HepG2 (cell line): ENCODE data around the gene VSIG10L. TPM values are rescaled to one million over a fixed set of nuclear protein-coding genes. Genes with fewer than 3 reads are reported as not detected.
A peak's percentile ranks its signal among the peaks of the same experiment; 100 is the strongest.

Experiments used
- DRAP1 ChIP-seq: IDR thresholded peaks from 2 replicates; pipeline ENCODE4 v1.6.1; 2016; ENCODE audit warnings: missing genetic modification reagents, missing compliant biosample characterization
- E2F2 ChIP-seq: sonication (generic); formaldehyde crosslinking; IDR thresholded peaks from 2 replicates; pipeline ENCODE4 v1.4.0; 2020; ENCODE audit warnings: missing genetic modification reagents, borderline replicate concordance
- HNF1B ChIP-seq: sonication (generic); formaldehyde crosslinking; IDR thresholded peaks from 2 replicates; pipeline ENCODE4 v1.5.1; 2020; ENCODE audit warnings: mild to moderate bottlenecking, moderate library complexity, missing genetic modification reagents
- HOXD1 ChIP-seq: sonication (generic); formaldehyde crosslinking; IDR thresholded peaks from 2 replicates; pipeline ENCODE4 v1.5.0; 2020; ENCODE audit warnings: missing genetic modification reagents
- PATZ1 ChIP-seq: sonication (generic); formaldehyde crosslinking; IDR thresholded peaks from 2 replicates; pipeline ENCODE4 v1.4.0; 2020; ENCODE audit warnings: missing genetic modification reagents
- SALL2 ChIP-seq: sonication (generic); formaldehyde crosslinking; IDR thresholded peaks from 2 replicates; pipeline ENCODE4 v1.8.1; 2023; ENCODE audit warnings: mild to moderate bottlenecking, missing genetic modification reagents, inconsistent platforms
- ZBTB26 ChIP-seq: IDR thresholded peaks from 2 replicates; pipeline ENCODE4 v1.6.1; 2016; ENCODE audit warnings: missing compliant biosample characterization, missing genetic modification reagents, borderline replicate concordance
- ZBTB49 ChIP-seq: sonication (generic); formaldehyde crosslinking; IDR thresholded peaks from 2 replicates; pipeline ENCODE4 v1.4.0; 2020; ENCODE audit warnings: missing genetic modification reagents, borderline replicate concordance
- ZFP41 ChIP-seq: sonication (generic); formaldehyde crosslinking; IDR thresholded peaks from 2 replicates; pipeline ENCODE4 v1.4.0; 2020; ENCODE audit warnings: mild to moderate bottlenecking, missing genetic modification reagents, borderline replicate concordance
- ZNF24 ChIP-seq: fragments of 450-650 bp; IDR thresholded peaks from 2 replicates; pipeline ENCODE4 v1.6.1; 2017; ENCODE audit warnings: antibody characterized with exemption, mild to moderate bottlenecking
- ZNF574 ChIP-seq: sonication (generic); formaldehyde crosslinking; IDR thresholded peaks from 2 replicates; pipeline ENCODE4 v1.4.0; 2020; ENCODE audit warnings: missing genetic modification reagents
- ZNF761 ChIP-seq: sonication (generic); formaldehyde crosslinking; conservative IDR thresholded peaks from 2 replicates; pipeline ENCODE4 v1.4.0; 2020; ENCODE audit warnings: mild to moderate bottlenecking, missing genetic modification reagents
- ZNF816 ChIP-seq: sonication (generic); formaldehyde crosslinking; IDR thresholded peaks from 2 replicates; pipeline ENCODE4 v1.8.0; 2022; ENCODE audit warnings: missing genetic modification reagents, mild to moderate bottlenecking, borderline replicate concordance
- ZSCAN31 ChIP-seq: sonication (generic); formaldehyde crosslinking; IDR thresholded peaks from 2 replicates; pipeline ENCODE4 v1.5.0; 2020; ENCODE audit warnings: low read depth, mild to moderate bottlenecking, missing genetic modification reagents
- polyA plus RNA-seq, 8 experiments: library from polyadenylated mRNA; depleted of rRNA in 3 of 8; stranded (reverse) in 7 of 8; unstranded in 1 of 8; fragments of >200 nt; fragmentation: Illumina TruSeq in 4 of 8; extraction: Trizol in 4 of 8; gene quantifications; 2 replicates each; pipeline versions ENCODE4 v1.2.1 to v1.2.3, GENCODE V29; 2011 to 2016; ENCODE audit warnings: low read depth in 4 of 8, missing spikeins in 1 of 8, mixed read lengths in 1 of 8; ENCODE audit not compliant: insufficient read depth in 1 of 8
- total RNA-seq, 5 experiments: library from RNA; depleted of rRNA; stranded (reverse); fragments of >200 nt; fragmentation: Illumina TruSeq; extraction: Trizol; gene quantifications; 2 replicates each; pipeline ENCODE4 v1.2.3, GENCODE V29; 2016; ENCODE audit warnings: low read depth in 1 of 5

VSIG10L gene
- total and polyA plus RNA-seq, 2 of the 13 experiments (the other 11 are each of a cell fraction or from before 2014, with no cell fraction given) = 2.7 to 8.5 TPM

GRCh38 chr19:51366389-51367254 lies 24.7 kb upstream of the VSIG10L start (continued):
- TF ChIP-seq ZFP41 (0 out of 2 replicates have a peak, but pooled peaks have one; percentile 70), HOXD1 (CRISPR knock-in tag) (0 out of 2 replicates have a peak, but pooled peaks have one; percentile 29), PATZ1 (CRISPR knock-in tag) (no peak; the same call in 1 of the 2 replicates), DRAP1 (CRISPR knock-in tag) (peak; percentile 85), ZBTB49 (0 out of 2 replicates have a peak, but pooled peaks have one; percentile 17), ZNF816 (CRISPR knock-in tag) (peak; percentile 4; the same call in 1 of the 2 replicates), ZSCAN31 (CRISPR knock-in tag) (0 out of 2 replicates have a peak, but pooled peaks have one; percentile 40), ZNF761 (CRISPR knock-in tag) (no peak; the same call in 1 of the 2 replicates), ZNF574 (CRISPR knock-in tag) (peak; percentile 6; the same call in 1 of the 2 replicates), HNF1B (CRISPR knock-in tag) (peak; percentile 58), SALL2 (no peak; the same call in 1 of the 2 replicates), E2F2 (CRISPR knock-in tag) (no peak), ZBTB26 (CRISPR knock-in tag) (peak; percentile 9; the same call in 1 of the 2 replicates), ZNF24 (no peak)
